Neural cell (in vitro differentiated cells): ENCODE results near the gene KCNAB2.

ENCODE experiments used
- EP300 ChIP-seq: fragments of 450-650 bp; conservative IDR thresholded peaks from 2 replicates; pipeline ENCODE4 v1.6.1; 2014; ENCODE audit warnings: antibody characterized with exemption, mild to moderate bottlenecking, moderate library complexity; ENCODE audit not compliant: poor library complexity, severe bottlenecking
- POLR2AphosphoS5 ChIP-seq: IDR thresholded peaks from 2 replicates; pipeline ENCODE4 v1.6.1; 2012
- RAD21 ChIP-seq: fragments of 450-650 bp; conservative IDR thresholded peaks from 2 replicates; pipeline ENCODE4 v1.6.1; 2014; ENCODE audit warnings: antibody characterized with exemption, mild to moderate bottlenecking, moderate library complexity
- TF ChIP-seq, protein P1 (sequence below): IDR thresholded peaks from 2 replicates; pipeline ENCODE4 v1.6.1; 2012; ENCODE audit warnings: borderline replicate concordance
- TF ChIP-seq, protein P2 (sequence below): fragments of 450-650 bp; IDR thresholded peaks from 2 replicates; pipeline ENCODE4 v1.5.1; 2014; ENCODE audit warnings: antibody characterized with exemption, mild to moderate bottlenecking, moderate library complexity; ENCODE audit not compliant: poor library complexity, severe bottlenecking

DNA sequence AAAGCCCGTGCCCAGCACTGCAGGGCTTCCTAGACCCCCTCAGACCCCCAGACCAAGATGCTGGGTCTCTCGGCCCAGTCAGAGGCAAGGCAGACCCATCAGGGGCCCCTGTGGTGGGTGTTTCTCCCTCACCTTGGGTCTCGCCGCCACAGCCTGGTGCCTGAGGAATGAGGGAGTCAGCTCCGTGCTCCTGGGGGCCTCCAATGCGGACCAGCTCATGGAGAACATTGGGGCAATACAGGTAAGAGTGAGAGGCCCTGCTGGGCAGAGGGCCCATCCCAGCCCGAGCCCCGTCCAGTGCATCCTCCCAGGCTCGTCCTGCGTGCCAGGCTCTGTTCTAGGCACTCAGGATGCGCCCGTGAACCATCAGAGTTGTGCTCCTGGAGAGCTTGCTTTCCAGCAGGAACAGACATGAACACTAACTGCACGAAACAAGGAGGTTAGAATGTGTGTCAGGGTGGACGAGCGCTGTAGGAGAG, 51.5 kb downstream of the KCNAB2 start:
- TF ChIP-seq, protein P1, sequence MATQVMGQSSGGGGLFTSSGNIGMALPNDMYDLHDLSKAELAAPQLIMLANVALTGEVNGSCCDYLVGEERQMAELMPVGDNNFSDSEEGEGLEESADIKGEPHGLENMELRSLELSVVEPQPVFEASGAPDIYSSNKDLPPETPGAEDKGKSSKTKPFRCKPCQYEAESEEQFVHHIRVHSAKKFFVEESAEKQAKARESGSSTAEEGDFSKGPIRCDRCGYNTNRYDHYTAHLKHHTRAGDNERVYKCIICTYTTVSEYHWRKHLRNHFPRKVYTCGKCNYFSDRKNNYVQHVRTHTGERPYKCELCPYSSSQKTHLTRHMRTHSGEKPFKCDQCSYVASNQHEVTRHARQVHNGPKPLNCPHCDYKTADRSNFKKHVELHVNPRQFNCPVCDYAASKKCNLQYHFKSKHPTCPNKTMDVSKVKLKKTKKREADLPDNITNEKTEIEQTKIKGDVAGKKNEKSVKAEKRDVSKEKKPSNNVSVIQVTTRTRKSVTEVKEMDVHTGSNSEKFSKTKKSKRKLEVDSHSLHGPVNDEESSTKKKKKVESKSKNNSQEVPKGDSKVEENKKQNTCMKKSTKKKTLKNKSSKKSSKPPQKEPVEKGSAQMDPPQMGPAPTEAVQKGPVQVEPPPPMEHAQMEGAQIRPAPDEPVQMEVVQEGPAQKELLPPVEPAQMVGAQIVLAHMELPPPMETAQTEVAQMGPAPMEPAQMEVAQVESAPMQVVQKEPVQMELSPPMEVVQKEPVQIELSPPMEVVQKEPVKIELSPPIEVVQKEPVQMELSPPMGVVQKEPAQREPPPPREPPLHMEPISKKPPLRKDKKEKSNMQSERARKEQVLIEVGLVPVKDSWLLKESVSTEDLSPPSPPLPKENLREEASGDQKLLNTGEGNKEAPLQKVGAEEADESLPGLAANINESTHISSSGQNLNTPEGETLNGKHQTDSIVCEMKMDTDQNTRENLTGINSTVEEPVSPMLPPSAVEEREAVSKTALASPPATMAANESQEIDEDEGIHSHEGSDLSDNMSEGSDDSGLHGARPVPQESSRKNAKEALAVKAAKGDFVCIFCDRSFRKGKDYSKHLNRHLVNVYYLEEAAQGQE, result no peak
- TF ChIP-seq, protein P2, sequence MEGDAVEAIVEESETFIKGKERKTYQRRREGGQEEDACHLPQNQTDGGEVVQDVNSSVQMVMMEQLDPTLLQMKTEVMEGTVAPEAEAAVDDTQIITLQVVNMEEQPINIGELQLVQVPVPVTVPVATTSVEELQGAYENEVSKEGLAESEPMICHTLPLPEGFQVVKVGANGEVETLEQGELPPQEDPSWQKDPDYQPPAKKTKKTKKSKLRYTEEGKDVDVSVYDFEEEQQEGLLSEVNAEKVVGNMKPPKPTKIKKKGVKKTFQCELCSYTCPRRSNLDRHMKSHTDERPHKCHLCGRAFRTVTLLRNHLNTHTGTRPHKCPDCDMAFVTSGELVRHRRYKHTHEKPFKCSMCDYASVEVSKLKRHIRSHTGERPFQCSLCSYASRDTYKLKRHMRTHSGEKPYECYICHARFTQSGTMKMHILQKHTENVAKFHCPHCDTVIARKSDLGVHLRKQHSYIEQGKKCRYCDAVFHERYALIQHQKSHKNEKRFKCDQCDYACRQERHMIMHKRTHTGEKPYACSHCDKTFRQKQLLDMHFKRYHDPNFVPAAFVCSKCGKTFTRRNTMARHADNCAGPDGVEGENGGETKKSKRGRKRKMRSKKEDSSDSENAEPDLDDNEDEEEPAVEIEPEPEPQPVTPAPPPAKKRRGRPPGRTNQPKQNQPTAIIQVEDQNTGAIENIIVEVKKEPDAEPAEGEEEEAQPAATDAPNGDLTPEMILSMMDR, result no peak
- no peak for TF ChIP-seq RAD21
- no peak for TF ChIP-seq EP300
- TF ChIP-seq POLR2AphosphoS5, result no peak
